Activated T-cell treated with anti-CD3 and anti-CD28 coated beads, Interleukin-2, amount 50 U/mL, for 4 hours (primary cell): ENCODE measurements around the gene SCGB1A1. TPM values are rescaled to one million over a fixed set of nuclear protein-coding genes. Genes with fewer than 3 reads are reported as not detected.

Experiments used
- ATAC-seq, 2 donors: fragments of 200-7000 bp; cut with Tn5 transposase; one replicate each; pipeline ENCODE4 v1.10.0; 2021
- DNase-seq: peaks from one replicate; pipeline ENCODE4 v3.0.0-alpha.2; 2020
- H3K27me3 Mint-ChIP-seq: one replicate; pipeline ENCODE4 v1.8.0; 2021; ENCODE audit warnings: low read depth, mixed read lengths
- H3K36me3 Mint-ChIP-seq: one replicate; pipeline ENCODE4 v1.8.0; 2022; ENCODE audit warnings: mixed read lengths; ENCODE audit not compliant: insufficient read depth
- H3K4me1 Mint-ChIP-seq: one replicate; pipeline ENCODE4 v1.8.0; 2021; ENCODE audit warnings: low read depth, mixed read lengths
- H3K4me3 Mint-ChIP-seq: one replicate; pipeline ENCODE4 v1.8.0; 2021; ENCODE audit warnings: mild to moderate bottlenecking, moderate library complexity, mixed read lengths
- H3K9me3 Mint-ChIP-seq: one replicate; pipeline ENCODE4 v1.8.0; 2021; ENCODE audit warnings: mixed read lengths
- total RNA-seq, 3 donors: library from RNA; stranded (reverse); gene quantifications; one replicate each; pipeline ENCODE4 v1.2.1, GENCODE V29; 2021

The SCGB1A1 gene
- total RNA-seq, 3 donors from 2014 or later = 0.61 to 1.1 (median 0.87) TPM

DNA sequence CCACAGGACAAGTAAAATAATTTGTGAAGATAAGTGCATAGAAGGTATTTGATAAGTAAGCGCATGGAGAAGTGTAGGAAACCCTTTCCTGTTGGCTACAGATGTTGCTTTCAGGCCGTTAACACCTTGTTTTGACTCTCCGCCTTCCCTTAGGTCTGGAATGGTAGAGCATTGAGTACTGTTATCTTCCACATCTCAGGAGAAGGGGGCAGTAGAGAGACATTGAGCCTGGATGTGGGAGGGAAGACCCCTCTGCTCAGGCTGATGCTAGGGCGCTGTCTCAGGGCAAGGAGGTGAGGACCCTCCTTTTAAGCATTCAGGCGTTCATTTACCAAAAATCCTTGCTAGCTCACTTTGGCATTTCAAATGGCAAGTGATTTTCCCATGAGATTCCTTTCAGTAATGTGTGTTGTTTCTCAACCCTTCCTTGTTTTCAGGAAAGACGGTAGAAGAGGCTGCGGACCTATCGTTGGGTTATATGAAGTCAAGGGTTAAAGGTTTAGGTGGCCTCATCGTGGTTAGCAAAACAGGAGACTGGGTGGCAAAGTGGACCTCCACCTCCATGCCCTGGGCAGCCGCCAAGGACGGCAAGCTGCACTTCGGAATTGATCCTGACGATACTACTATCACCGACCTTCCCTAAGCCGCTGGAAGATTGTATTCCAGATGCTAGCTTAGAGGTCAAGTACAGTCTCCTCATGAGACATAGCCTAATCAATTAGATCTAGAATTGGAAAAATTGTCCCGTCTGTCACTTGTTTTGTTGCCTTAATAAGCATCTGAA is 27.0 kb upstream of the SCGB1A1 start:
- ATAC-seq = no peak
- no peaks in the 10 kb centered on the region for H3K27me3 Mint-ChIP-seq
- H3K36me3 Mint-ChIP-seq = no peaks in the 10 kb centered on the region
- H3K4me3 Mint-ChIP-seq = no peak overlapping the region
- peaks cover 8% of the 10 kb centered on the region for H3K4me1 Mint-ChIP-seq
- no peak for DNase-seq
- no peaks in the 10 kb centered on the region for H3K9me3 Mint-ChIP-seq

DNA sequence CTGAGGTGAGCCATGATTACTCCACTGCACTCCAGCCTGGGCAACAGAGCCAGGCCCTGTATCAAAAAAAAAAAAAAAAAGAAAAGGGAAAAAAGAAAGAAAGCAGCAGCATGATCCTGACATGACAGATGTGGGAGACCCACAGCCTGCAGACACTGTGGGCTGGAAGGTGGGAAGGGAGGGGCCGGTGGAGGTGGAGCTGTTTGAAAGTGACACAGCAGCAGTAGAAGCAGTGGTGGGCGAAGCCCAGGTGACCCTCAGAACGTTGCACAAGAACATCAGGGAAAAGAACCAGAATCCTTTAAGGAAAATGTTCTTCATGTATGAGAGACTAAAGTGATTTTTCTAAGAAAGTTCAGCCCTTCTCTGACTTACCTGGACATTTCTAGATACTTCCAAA is 26.3 kb upstream of the SCGB1A1 start:
- no peaks in the 10 kb centered on the region for H3K9me3 Mint-ChIP-seq
- no peaks in the 10 kb centered on the region for H3K27me3 Mint-ChIP-seq
- no peak overlapping the region for H3K4me3 Mint-ChIP-seq

DNA sequence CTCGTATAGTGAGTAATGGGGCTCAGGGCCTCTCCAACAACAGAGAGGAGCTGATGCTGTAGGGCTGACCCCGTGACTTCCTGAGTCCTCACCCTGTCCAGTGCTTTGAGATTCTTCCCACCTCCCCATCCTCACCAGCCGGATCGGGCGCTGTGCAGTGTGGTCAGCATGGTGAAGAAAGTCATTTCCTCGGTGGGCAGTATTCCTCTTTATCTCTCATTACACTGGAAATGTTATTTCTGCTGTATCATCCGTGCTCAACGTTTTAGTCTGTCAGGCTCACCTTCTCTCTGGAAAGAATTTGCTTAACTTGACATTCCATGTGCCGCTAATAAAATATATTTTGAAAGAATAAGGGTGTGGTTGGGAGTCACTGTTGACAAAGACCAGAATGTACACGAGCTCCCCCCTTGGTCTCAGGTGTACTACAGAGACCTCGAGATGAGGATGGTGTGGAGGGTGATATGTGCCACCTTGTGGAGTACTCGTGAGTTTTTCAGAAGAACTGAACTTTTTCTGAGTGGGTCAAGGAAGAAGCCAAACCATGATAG is 25.7 kb upstream of the SCGB1A1 start:
- H3K36me3 Mint-ChIP-seq = no peaks in the 10 kb centered on the region
- H3K9me3 Mint-ChIP-seq = no peaks in the 10 kb centered on the region
- H3K4me3 Mint-ChIP-seq = no peak overlapping the region
- DNase-seq (no peak), ATAC-seq (peak; percentile 20 to 72)
- peaks cover 3% of the 10 kb centered on the region for H3K4me1 Mint-ChIP-seq
- no peaks in the 10 kb centered on the region for H3K27me3 Mint-ChIP-seq

More for the DNA sequence above, 26.3 kb upstream of the SCGB1A1 start:
- peaks cover 5% of the 10 kb centered on the region for H3K4me1 Mint-ChIP-seq
- ATAC-seq = no peak
- no peaks in the 10 kb centered on the region for H3K36me3 Mint-ChIP-seq
- DNase-seq = no peak

DNA sequence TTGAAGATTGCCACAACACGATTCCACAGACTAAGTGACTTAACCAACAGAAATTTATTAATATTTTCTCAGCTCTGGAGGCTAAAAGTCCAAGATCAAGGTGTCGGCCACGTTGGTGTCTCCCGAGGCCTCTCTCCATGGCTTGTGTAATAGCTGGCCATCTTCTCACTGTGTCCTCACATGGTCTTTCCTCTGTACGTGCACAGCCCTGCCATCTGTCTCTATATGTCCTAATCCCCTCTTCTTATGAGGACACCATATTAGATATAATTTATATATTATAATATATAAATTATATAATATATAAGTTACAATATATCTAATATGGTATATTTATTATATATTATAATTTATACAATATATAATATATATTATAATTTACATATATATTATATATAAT is 25.1 kb upstream of the SCGB1A1 start:
- DNase-seq (no peak), ATAC-seq (no peak)
- Mint-ChIP-seq H3K36me3 (no peaks in the 10 kb centered on the region), H3K4me1 (peaks cover 9% of the 10 kb centered on the region), H3K4me3 (no peak overlapping the region), H3K9me3 (no peaks in the 10 kb centered on the region), H3K27me3 (no peaks in the 10 kb centered on the region)

DNA sequence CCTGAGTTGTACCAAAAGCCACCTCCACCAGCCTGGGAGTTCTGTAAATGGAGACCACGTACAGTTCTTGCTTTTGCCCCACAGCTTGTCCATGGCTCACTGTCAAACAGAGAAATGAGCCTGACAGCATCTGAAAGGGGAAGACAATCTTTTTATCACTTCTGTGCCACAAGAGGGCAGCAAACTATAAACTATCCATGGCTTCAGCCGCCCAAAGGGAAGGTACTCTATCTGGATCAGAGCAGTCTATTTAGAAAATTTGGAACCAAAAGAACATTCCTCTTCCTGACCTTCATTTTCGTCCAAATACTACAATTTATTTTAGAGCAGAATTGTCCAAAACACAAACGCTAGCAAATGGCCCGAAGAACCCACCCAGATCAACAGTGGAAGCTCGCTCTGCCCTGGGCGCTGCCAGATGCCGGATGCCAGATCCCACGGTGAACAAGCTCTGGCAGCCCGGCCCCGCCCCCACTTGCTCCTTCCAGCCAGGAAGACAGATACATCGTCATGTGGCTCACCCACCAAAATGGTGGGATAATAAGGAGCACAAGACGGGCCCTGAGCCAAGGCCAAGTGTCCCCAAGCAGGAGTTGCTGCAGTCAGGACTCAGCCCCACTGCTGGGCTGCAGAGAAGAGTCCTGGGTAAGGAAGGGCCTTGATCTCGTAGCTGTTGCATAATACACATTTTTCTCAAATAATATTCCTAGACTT is 23.9 kb upstream of the SCGB1A1 start:
- H3K4me3 Mint-ChIP-seq = no peak overlapping the region
- ATAC-seq = peak; percentile 83 to 90
- H3K27me3 Mint-ChIP-seq = no peaks in the 10 kb centered on the region
- no peaks in the 10 kb centered on the region for H3K9me3 Mint-ChIP-seq
- DNase-seq = peak; percentile 28
- H3K4me1 Mint-ChIP-seq = peaks cover 20% of the 10 kb centered on the region
- no peaks in the 10 kb centered on the region for H3K36me3 Mint-ChIP-seq

DNA sequence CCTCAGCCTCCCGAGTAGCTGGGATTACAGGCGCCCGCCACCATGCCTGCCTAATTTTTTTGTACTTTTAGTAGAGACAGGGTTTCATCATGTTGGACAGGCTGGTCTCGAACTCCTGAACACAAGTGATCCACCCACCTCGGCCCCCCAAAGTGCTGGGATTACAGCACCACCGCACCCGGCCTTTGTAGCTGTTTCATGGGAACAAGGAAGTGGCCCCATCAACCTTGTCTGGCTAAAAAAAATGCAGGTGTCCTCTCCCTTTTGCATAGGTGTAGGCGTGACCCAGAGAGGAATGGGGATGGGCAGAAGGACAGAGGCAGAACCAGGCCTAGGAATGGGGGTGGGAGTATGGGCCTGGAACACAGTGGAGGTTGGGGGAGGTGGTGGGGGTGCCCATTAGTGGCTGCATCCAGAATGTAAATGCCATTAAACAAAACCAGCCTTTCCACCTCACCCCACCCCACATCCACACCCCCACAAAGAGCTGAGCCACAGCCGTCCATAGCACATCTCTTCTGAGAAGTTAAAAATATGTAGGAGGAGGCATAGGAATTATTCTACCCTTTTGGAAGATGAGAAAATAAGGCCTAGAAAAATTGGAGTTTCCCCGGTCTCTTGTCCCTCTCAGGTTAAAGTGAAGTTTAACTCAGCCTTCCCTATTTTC is 22.8 kb upstream of the SCGB1A1 start:
- Mint-ChIP-seq H3K9me3 (no peaks in the 10 kb centered on the region), H3K4me1 (peaks cover 24% of the 10 kb centered on the region)

DNA sequence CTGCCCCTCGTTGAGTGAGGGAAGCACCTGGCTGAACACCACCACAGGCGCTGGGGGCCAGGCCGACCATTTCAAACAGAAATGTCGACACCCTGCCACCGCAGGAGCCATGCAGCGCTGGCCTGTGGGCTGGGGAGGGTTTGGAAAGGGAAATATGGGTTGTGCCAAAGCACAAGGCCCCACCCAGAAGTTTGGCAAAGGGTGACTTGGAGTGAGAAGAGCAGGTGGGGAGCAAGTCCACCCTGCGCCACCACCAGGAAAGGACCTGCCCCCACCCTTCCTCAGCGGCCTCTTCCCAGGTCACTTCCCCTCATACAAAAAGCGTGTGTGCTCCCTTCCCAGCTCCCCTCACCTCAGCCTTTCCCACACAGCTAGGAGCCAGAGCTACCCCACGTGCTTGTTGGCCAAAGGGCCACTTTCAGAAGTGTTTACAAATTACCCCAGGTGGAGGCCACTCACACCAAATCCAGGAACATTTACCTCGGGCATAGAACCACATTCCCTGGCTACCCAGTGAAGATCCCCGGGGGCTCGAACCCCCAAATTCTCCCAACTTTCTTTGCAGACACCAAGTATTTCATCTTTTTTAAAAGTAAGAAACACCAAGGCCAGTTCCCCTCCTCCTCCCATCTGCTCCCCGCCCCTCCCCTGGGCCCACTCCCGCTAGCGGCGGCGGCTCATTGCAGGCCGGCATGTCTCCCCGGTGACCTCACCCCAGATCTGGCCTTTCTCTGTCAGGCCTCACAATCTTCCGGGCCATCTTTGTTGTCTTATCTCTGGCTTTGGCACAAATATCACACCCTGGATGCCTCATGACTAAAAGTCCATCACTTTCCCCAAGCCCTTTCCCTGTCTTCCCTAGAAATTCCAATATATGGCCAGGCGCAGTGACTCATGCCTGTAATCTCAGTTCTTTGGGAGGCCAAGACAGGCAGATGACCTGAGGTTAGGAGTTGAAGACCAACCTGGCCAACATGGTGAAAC is 20.5 kb upstream of the SCGB1A1 start:
- Mint-ChIP-seq H3K4me3 (no peak overlapping the region), H3K9me3 (no peaks in the 10 kb centered on the region), H3K36me3 (no peaks in the 10 kb centered on the region), H3K27me3 (no peaks in the 10 kb centered on the region), H3K4me1 (peaks cover 46% of the 10 kb centered on the region)
- DNase-seq (no peak), ATAC-seq (no peak)

More for the DNA sequence above, 22.8 kb upstream of the SCGB1A1 start:
- ATAC-seq (no peak), DNase-seq (no peak)
- Mint-ChIP-seq H3K4me3 (no peak overlapping the region), H3K36me3 (no peaks in the 10 kb centered on the region), H3K27me3 (no peaks in the 10 kb centered on the region)

DNA sequence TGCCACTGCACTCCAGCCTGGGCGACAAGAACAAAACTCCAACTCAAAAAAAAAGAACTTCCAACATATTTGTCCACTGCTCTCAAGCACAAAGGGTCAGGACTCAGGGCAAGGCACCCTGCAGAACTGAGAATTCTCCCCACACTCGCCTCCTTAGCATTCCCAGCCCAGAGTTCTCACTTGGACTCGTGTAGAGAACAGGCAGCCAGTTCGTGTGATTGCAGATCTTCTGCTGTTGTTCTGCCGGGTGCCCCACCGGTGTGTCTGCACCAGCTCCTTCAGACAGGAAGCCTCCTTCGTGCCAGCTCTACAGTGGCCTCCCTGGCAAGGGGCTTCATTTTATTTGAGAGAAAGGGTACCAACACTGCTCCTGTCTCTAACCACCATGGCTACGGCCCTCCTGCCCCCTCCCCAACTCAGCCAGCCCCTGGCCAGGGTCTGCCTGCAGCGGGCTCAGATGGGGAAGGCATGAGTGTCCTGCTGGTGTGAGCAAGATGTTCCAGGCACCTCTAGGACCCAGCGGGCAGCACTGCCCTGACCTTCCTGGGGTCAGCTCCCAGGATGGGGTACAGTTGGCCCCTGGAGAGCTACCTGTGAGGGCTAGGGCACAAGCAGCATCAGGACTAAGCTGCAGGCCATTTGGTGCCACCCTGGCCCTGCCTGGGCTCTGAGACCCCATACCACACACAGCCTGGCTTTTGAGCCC is 19.5 kb upstream of the SCGB1A1 start:
- no peak for ATAC-seq
- Mint-ChIP-seq H3K27me3 (no peaks in the 10 kb centered on the region), H3K4me3 (no peak overlapping the region), H3K9me3 (no peaks in the 10 kb centered on the region), H3K4me1 (peaks cover 47% of the 10 kb centered on the region), H3K36me3 (no peaks in the 10 kb centered on the region)
- DNase-seq = no peak

DNA sequence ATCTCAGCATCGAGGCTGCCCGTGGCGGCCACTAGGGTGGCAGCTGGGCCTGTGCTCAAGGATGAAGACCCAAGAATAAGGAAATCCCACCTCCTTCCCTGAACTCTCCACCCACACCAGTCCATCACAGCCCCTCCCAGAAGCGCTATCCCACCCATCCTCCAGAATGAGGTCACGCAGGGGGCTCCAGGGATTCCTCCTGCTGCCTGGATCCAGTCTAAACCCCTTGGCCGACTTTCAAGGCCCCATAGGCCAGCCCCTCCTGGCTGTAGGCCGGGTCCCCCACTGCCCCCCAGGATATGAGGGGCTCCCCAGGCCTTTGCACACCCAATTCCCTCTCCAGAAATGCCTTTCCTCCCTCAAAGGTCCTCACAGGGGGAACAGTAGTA is 19.0 kb upstream of the SCGB1A1 start:
- Mint-ChIP-seq H3K4me1 (peaks cover 46% of the 10 kb centered on the region), H3K4me3 (no peak overlapping the region), H3K27me3 (no peaks in the 10 kb centered on the region), H3K9me3 (no peaks in the 10 kb centered on the region), H3K36me3 (no peaks in the 10 kb centered on the region)
- no peak for DNase-seq
- no peak for ATAC-seq

DNA sequence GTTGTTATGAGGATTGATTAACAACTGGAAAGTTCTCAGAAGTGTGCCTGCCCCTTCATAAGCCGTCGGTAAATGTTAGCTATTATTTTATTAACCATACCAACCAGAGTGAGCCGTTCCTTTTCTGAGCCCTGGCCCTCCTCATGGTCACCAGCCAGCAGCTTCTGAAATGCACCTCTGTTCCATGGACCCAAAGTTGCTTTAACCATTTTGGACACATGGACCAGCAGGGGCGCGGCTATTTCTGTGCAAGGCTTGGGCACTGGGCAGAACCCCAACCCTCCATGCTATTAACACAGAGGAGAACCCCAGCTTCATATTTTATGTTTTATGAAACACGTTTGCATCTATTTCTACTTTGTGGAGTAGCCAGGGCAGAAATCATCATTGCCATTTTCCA is 18.6 kb upstream of the SCGB1A1 start:
- H3K4me1 Mint-ChIP-seq = peaks cover 45% of the 10 kb centered on the region
- DNase-seq = no peak
- ATAC-seq = no peak
- no peaks in the 10 kb centered on the region for H3K9me3 Mint-ChIP-seq
- no peaks in the 10 kb centered on the region for H3K27me3 Mint-ChIP-seq
- no peak overlapping the region for H3K4me3 Mint-ChIP-seq
- no peaks in the 10 kb centered on the region for H3K36me3 Mint-ChIP-seq

DNA sequence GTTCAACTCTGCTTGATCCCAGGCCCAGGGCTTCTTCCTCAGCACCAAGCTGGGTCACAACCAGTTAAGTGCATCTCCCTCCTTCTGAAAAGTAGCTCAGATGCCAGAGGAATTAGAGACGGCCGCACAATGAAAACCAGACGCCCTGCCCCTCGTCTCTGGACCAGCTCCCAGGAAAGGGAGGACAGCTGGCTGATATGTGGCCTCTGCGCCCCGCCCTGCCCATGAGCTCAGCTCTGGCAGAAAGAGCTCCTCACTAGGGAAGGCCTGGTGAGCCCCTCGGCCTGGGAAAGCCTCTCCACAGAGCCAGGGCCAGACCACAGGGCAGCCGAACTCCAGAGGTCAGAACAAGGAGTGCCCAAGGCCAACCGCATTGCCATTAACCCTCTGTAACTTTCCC is 18.1 kb upstream of the SCGB1A1 start:
- DNase-seq (no peak), ATAC-seq (no peak)
- Mint-ChIP-seq H3K4me1 (peaks cover 45% of the 10 kb centered on the region), H3K27me3 (no peaks in the 10 kb centered on the region), H3K9me3 (no peaks in the 10 kb centered on the region), H3K4me3 (peak overlapping the region; percentile 19), H3K36me3 (no peaks in the 10 kb centered on the region)

DNA sequence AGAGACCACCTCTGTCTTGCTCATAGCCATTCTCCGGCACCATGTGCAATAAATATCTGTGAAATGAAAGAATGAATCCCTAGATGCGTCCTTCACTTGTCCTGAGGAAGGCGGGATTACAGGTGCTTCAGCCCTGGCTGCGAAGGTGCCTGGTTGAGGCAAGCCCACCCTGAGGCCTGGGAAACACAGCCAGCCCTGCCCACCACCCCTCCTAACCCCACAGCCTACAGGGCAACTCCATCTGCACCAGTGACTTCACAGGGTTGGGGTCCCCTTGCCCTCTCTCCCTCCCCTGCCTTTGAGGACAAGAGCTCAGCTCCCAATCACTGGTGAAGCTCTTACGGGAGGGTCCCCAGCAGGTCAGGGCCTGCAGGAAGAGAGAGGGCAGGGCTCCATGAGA is 17.5 kb upstream of the SCGB1A1 start:
- peaks cover 45% of the 10 kb centered on the region for H3K4me1 Mint-ChIP-seq
- no peaks in the 10 kb centered on the region for H3K27me3 Mint-ChIP-seq
- H3K4me3 Mint-ChIP-seq = peak overlapping the region; percentile 70
- DNase-seq (no peak), ATAC-seq (no peak)
- no peaks in the 10 kb centered on the region for H3K9me3 Mint-ChIP-seq
- H3K36me3 Mint-ChIP-seq = no peaks in the 10 kb centered on the region

DNA sequence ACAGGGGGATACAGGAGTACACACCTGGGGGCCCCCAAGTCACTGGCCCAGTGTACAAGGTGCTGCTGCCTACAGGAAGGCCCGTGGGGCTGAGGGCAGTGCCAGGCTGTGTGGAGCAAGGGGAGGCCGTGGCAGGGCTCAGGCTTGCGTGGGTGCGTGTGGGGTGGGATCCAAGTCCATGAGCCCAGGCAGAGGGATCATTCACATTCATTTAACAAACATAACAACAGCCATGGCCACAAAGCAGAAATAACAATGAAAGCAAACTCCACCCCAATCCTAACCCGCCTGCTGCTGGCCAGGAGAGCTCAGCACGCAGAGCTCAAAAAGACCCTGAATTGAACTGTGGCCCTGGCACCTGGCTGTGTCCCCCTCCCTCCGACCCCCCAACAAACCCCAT is 17.0 kb upstream of the SCGB1A1 start:
- ATAC-seq (peak; percentile 20 to 32), DNase-seq (no peak)
- no peaks in the 10 kb centered on the region for H3K27me3 Mint-ChIP-seq
- peak overlapping the region; percentile 70 for H3K4me3 Mint-ChIP-seq
- H3K9me3 Mint-ChIP-seq = no peaks in the 10 kb centered on the region
- H3K36me3 Mint-ChIP-seq = no peaks in the 10 kb centered on the region
- peaks cover 45% of the 10 kb centered on the region for H3K4me1 Mint-ChIP-seq
